IPS-18a (cell line): ENCODE measurements around the gene MFNG.

ENCODE experiments used
- H3K27ac ChIP-seq: one replicate; pipeline ENCODE4 v1.5.1; 2013; ENCODE audit warnings: low read length
- H3K27me3 ChIP-seq: one replicate; pipeline ENCODE4 v1.6.1; 2013; ENCODE audit warnings: mild to moderate bottlenecking, low read length; ENCODE audit not compliant: control insufficient read depth, insufficient read depth
- H3K36me3 ChIP-seq: one replicate; pipeline ENCODE4 v1.6.1; 2013; ENCODE audit warnings: low read depth, low read length; ENCODE audit not compliant: control insufficient read depth
- H3K4me1 ChIP-seq: one replicate; pipeline ENCODE4 v1.6.1; 2013; ENCODE audit warnings: low read depth, low read length; ENCODE audit not compliant: control insufficient read depth
- H3K4me3 ChIP-seq: one replicate; pipeline ENCODE4 v1.5.1; 2013; ENCODE audit warnings: low read length
- H3K9ac ChIP-seq: one replicate; pipeline ENCODE4 v1.6.1; 2013; ENCODE audit warnings: mild to moderate bottlenecking, low read length, moderate library complexity
- H3K9me3 ChIP-seq: one replicate; pipeline ENCODE4 v1.6.1; 2013; ENCODE audit warnings: low read depth, low read length; ENCODE audit not compliant: control insufficient read depth

Gene MFNG

GRCh38 chr22:37509059-37509860 is 23.1 kb upstream of the MFNG start:
- no peaks in the 10 kb centered on the region for H3K27me3 ChIP-seq
- no peak overlapping the region for H3K9ac ChIP-seq
- no peak overlapping the region for H3K4me3 ChIP-seq
- H3K36me3 ChIP-seq, result no peaks in the 10 kb centered on the region
- no peaks in the 10 kb centered on the region for H3K9me3 ChIP-seq
- peaks cover 7% of the 10 kb centered on the region for H3K4me1 ChIP-seq
- H3K27ac ChIP-seq, result no peak overlapping the region

- Histone ChIP-seq H3K4me3 (no peak overlapping the region), H3K27me3 (no peaks in the 10 kb centered on the region), H3K9ac (no peak overlapping the region), H3K27ac (no peak overlapping the region), H3K4me1 (peaks cover 7% of the 10 kb centered on the region), H3K9me3 (no peaks in the 10 kb centered on the region), H3K36me3 (no peaks in the 10 kb centered on the region)
These were observed 22.3 kb upstream of the MFNG start for GRCh38 chr22:37508431-37508992.

- H3K36me3 ChIP-seq, result no peaks in the 10 kb centered on the region
- H3K9ac ChIP-seq, result no peak overlapping the region
- H3K27ac ChIP-seq, result no peak overlapping the region
- no peaks in the 10 kb centered on the region for H3K27me3 ChIP-seq
- H3K9me3 ChIP-seq, result no peaks in the 10 kb centered on the region
- no peak overlapping the region for H3K4me3 ChIP-seq
- H3K4me1 ChIP-seq, result peaks cover 7% of the 10 kb centered on the region
These were observed 21.5 kb upstream of the MFNG start for GRCh38 chr22:37507731-37508130.

GRCh38 chr22:37505989-37506388 is 19.8 kb upstream of the MFNG start:
- Histone ChIP-seq H3K4me3 (no peak overlapping the region), H3K36me3 (no peaks in the 10 kb centered on the region), H3K9ac (no peak overlapping the region), H3K9me3 (no peaks in the 10 kb centered on the region), H3K4me1 (peaks cover 9% of the 10 kb centered on the region), H3K27me3 (no peaks in the 10 kb centered on the region), H3K27ac (no peak overlapping the region)

- H3K27ac ChIP-seq, result no peak overlapping the region
- H3K27me3 ChIP-seq, result no peaks in the 10 kb centered on the region
- H3K4me3 ChIP-seq, result no peak overlapping the region
- peaks cover 9% of the 10 kb centered on the region for H3K4me1 ChIP-seq
- H3K9ac ChIP-seq, result no peak overlapping the region
- no peaks in the 10 kb centered on the region for H3K36me3 ChIP-seq
- no peaks in the 10 kb centered on the region for H3K9me3 ChIP-seq
These were observed 19.4 kb upstream of the MFNG start for GRCh38 chr22:37505565-37505964.

- no peaks in the 10 kb centered on the region for H3K36me3 ChIP-seq
- H3K4me3 ChIP-seq, result no peak overlapping the region
- H3K27ac ChIP-seq, result no peak overlapping the region
These were observed 18.8 kb upstream of the MFNG start for GRCh38 chr22:37504964-37505363.

GRCh38 chr22:37503850-37504249 is 17.7 kb upstream of the MFNG start:
- Histone ChIP-seq H3K27ac (no peak overlapping the region), H3K27me3 (no peaks in the 10 kb centered on the region), H3K9me3 (no peaks in the 10 kb centered on the region), H3K4me1 (peaks cover 6% of the 10 kb centered on the region), H3K36me3 (no peaks in the 10 kb centered on the region), H3K9ac (no peak overlapping the region), H3K4me3 (no peak overlapping the region)

More at GRCh38 chr22:37504964-37505363, 18.8 kb upstream of the MFNG start:
- Histone ChIP-seq H3K27me3 (no peaks in the 10 kb centered on the region), H3K4me1 (peaks cover 9% of the 10 kb centered on the region), H3K9ac (no peak overlapping the region), H3K9me3 (no peaks in the 10 kb centered on the region)

- Histone ChIP-seq H3K36me3 (no peaks in the 10 kb centered on the region), H3K4me1 (peaks cover 6% of the 10 kb centered on the region), H3K9me3 (no peaks in the 10 kb centered on the region), H3K9ac (no peak overlapping the region), H3K27ac (no peak overlapping the region), H3K4me3 (no peak overlapping the region), H3K27me3 (no peaks in the 10 kb centered on the region)
These were observed 17.0 kb upstream of the MFNG start for GRCh38 chr22:37503183-37503683.

- no peak overlapping the region for H3K4me3 ChIP-seq
- no peaks in the 10 kb centered on the region for H3K27me3 ChIP-seq
- no peaks in the 10 kb centered on the region for H3K9me3 ChIP-seq
- no peak overlapping the region for H3K27ac ChIP-seq
- no peak overlapping the region for H3K9ac ChIP-seq
- peaks cover 6% of the 10 kb centered on the region for H3K4me1 ChIP-seq
- no peaks in the 10 kb centered on the region for H3K36me3 ChIP-seq
These were observed 16.4 kb upstream of the MFNG start for GRCh38 chr22:37502342-37503182.

GRCh38 chr22:37501610-37502341 is 15.6 kb upstream of the MFNG start:
- H3K27me3 ChIP-seq, result no peaks in the 10 kb centered on the region
- no peak overlapping the region for H3K27ac ChIP-seq
- peaks cover 6% of the 10 kb centered on the region for H3K4me1 ChIP-seq
- no peaks in the 10 kb centered on the region for H3K9me3 ChIP-seq
- no peak overlapping the region for H3K9ac ChIP-seq
- no peak overlapping the region for H3K4me3 ChIP-seq
- H3K36me3 ChIP-seq, result no peaks in the 10 kb centered on the region
